Loucy (cell line): Measurements from ENCODE around the gene EFCAB14.

Source experiments
- CTCF ChIP-seq: fragments of 200-600 bp; sonication (generic); conservative IDR thresholded peaks from 2 replicates; pipeline ENCODE4 v1.5.1; 2014; ENCODE audit warnings: mild to moderate bottlenecking, antibody characterized with exemption, low read length
- EZH2phosphoT487 ChIP-seq: fragments of 200-600 bp; IDR thresholded peaks from 2 replicates; pipeline ENCODE4 v1.6.1; 2018; ENCODE audit warnings: antibody characterized with exemption, mild to moderate bottlenecking, moderate library complexity, borderline replicate concordance

GRCh38 chr1:46718340-46718726, 581 bp downstream of the EFCAB14 start:
- TF ChIP-seq CTCF (no peak), EZH2phosphoT487 (no peak)
